SK-N-MC (cell line): Measurements from ENCODE around the gene ADAMTS9.

ENCODE experiments used
- EZH2 ChIP-seq: fragments of 200-600 bp; sonication (generic); IDR thresholded peaks from one replicate; pipeline ENCODE4 v1.6.1; 2017; ENCODE audit warnings: antibody characterized with exemption
- POLR2AphosphoS5 ChIP-seq: IDR thresholded peaks from 2 replicates; pipeline ENCODE4 v1.6.1; 2012; ENCODE audit warnings: mild to moderate bottlenecking, low read depth, low read length, borderline replicate concordance

DNA sequence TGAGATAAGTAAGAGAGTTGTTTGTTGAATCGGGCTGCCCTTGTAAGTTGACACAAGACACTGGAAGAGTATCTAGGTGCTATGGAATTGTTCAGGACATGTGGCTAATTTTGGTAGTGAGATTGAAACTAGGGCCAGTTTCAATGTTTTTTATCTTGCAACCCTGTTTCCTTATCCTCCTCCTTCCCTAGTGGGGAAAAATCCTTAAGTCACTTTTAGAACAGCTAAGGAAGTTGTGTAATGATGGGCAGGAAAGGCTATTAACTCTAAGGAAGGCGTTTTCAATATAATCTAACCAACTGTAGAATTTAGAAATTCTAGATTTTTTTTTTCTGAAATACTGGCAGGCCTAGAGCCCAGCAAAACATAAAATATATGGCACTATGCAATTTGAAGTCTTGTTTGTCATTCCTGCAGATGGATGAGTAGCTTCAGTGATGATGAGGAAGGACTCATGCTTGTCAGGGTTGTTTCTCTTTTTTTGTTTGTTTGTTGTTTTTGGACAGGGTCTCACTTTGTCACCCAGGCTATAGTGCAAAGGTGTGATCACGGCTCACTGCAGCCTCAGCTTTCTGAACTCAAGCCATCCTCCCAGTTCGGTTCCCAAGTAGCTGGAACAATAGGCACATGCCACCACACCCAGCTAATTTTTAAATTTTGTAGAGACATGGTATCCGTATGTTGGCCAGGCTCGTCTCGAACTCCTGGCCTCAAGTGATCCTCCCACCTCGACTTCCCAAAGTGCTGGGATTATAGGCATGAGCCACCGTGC lies 27.6 kb upstream of the ADAMTS9 start:
- TF ChIP-seq EZH2 (no peak), POLR2AphosphoS5 (no peak)
